CD4-positive, alpha-beta T cell (primary cell): Measurements from ENCODE around the gene ZNF775. TPM values are rescaled to one million over a fixed set of nuclear protein-coding genes. Genes with fewer than 3 reads are reported as not detected.

ENCODE experiments used
- ATAC-seq: fragments of 200-7000 bp; cut with Tn5 transposase; one replicate; pipeline ENCODE4 v1.10.0; 2022; ENCODE audit warnings: mild to moderate bottlenecking; ENCODE audit not compliant: poor library complexity
- CTCF ChIA-PET: fragments of 350-600 bp; sonication (Branson Sonifier 250); formaldehyde crosslinking; loops from one replicate; lab custom pipeline; 2021; ENCODE audit warnings: antibody characterized with exemption, inconsistent platforms; lab: Charles Lee
- POLR2A ChIA-PET: fragments of 350-600 bp; sonication (Branson Sonifier 250); formaldehyde crosslinking; loops from one replicate; lab custom pipeline; 2021; ENCODE audit warnings: antibody characterized with exemption, inconsistent platforms; lab: Charles Lee
- DNase-seq, 14 experiments: peaks; one replicate each; pipeline ENCODE4 v3.0.0-alpha.2; 2013 to 2020; ENCODE audit warnings: mixed read lengths in 2 of 14
- H3K27ac ChIP-seq, 2 donors: one replicate each; pipeline versions ENCODE4 v1.5.1 to v1.7.0; 2013; ENCODE audit warnings: low read length in 2 of 2, low read depth in 1 of 2, mild to moderate bottlenecking in 1 of 2
- H3K27me3 ChIP-seq, 2 experiments: 1 replicate in 1 of 2; 2 replicates in 1 of 2; pipeline versions ENCODE4 v1.6.1 to v1.7.0; 2013; ENCODE audit warnings: low read length in 2 of 2, control low read depth in 1 of 2, mild to moderate bottlenecking in 1 of 2, moderate library complexity in 1 of 2; ENCODE audit not compliant: insufficient read depth in 2 of 2, control insufficient read depth in 1 of 2
- H3K36me3 ChIP-seq: one replicate; pipeline ENCODE4 v1.6.1; 2013; ENCODE audit warnings: low read length, control low read depth; ENCODE audit not compliant: insufficient read depth
- H3K4me1 ChIP-seq: one replicate; pipeline ENCODE4 v1.6.1; 2013; ENCODE audit warnings: low read length, control low read depth; ENCODE audit not compliant: insufficient read depth
- H3K4me3 ChIP-seq: one replicate; pipeline ENCODE4 v1.5.1; 2013; ENCODE audit warnings: mild to moderate bottlenecking, low read length, moderate library complexity
- H3K9me3 ChIP-seq, 2 experiments: 1 replicate in 1 of 2; 2 replicates in 1 of 2; pipeline versions ENCODE4 v1.6.1 to v1.7.0; 2013; ENCODE audit warnings: low read length in 2 of 2, mild to moderate bottlenecking in 2 of 2, control low read depth in 1 of 2, moderate library complexity in 1 of 2; ENCODE audit not compliant: control insufficient read depth in 1 of 2, insufficient read depth in 1 of 2
- H3K27ac Mint-ChIP-seq: one replicate; pipeline ENCODE4 v1.8.0; 2020; ENCODE audit warnings: mixed read lengths
- H3K27me3 Mint-ChIP-seq: one replicate; pipeline ENCODE4 v1.8.0; 2021; ENCODE audit warnings: mixed read lengths
- H3K36me3 Mint-ChIP-seq: one replicate; pipeline ENCODE4 v1.8.0; 2021; ENCODE audit warnings: low read depth, mixed read lengths
- H3K4me1 Mint-ChIP-seq: one replicate; pipeline ENCODE4 v1.8.0; 2021; ENCODE audit warnings: low read depth, mixed read lengths
- H3K4me3 Mint-ChIP-seq: one replicate; pipeline ENCODE4 v1.8.0; 2020; ENCODE audit warnings: mild to moderate bottlenecking, mixed read lengths
- H3K9me3 Mint-ChIP-seq: one replicate; pipeline ENCODE4 v1.8.0; 2020; ENCODE audit warnings: mixed read lengths
- intact Hi-C, 2 experiments: fragments of 100-400 bp; cut with DNase I in 1 of 2; cut with micrococcal nuclease in 1 of 2; formaldehyde crosslinking; loops; one replicate each; pipeline versions ENCODE4 v1.15.1 to v1.9.0; 2023 to 2025; cut with DNase I, micrococcal nuclease
- total RNA-seq, 174 experiments: library from RNA in 2 of 174; stranded (reverse) in 2 of 174; gene quantifications; one replicate each; pipeline ENCODE4 v1.2.3 and lab custom pipeline; 2021 to 2026
- TF ChIP-seq, protein P1 (sequence below): fragments of 200-600 bp; IDR thresholded peaks from one replicate; pipeline ENCODE4 v1.8.0; 2022; ENCODE audit warnings: antibody characterized with exemption, mild to moderate bottlenecking

Gene ZNF775
- total RNA-seq, 2 experiments from 2014 or later = 0.38 to 0.45 TPM

GRCh38 chr7:150368884-150369747 lies 10.0 kb upstream of the ZNF775 start:
- intact Hi-C loops = loop anchor here (1.0 to 10.0 kb wide), 5 partner anchors 12 to 654 kb away; partner anchors contain the start of genes ACTR3C (in 1 of the 2) and LRRC61 (in 1 of the 2)
- H3K27ac ChIP-seq = peak overlapping the region; percentile 31 to 80
- peaks cover 21% of the 10 kb centered on the region for H3K36me3 ChIP-seq
- H3K27ac Mint-ChIP-seq = peak overlapping the region; percentile 93
- POLR2A ChIA-PET = interaction anchor here (0.8 to 7.1 kb wide), 16 partner anchors 9 to 659 kb away, joined by 3 to 76 read pairs (median 4); partner anchors contain the start of genes ABCB8, GIMAP7, ZNF775 and ZNF862
- H3K4me3 Mint-ChIP-seq = peak overlapping the region; percentile 92
- peaks cover 40% of the 10 kb centered on the region for H3K4me1 ChIP-seq
- TF ChIP-seq, protein P1, sequence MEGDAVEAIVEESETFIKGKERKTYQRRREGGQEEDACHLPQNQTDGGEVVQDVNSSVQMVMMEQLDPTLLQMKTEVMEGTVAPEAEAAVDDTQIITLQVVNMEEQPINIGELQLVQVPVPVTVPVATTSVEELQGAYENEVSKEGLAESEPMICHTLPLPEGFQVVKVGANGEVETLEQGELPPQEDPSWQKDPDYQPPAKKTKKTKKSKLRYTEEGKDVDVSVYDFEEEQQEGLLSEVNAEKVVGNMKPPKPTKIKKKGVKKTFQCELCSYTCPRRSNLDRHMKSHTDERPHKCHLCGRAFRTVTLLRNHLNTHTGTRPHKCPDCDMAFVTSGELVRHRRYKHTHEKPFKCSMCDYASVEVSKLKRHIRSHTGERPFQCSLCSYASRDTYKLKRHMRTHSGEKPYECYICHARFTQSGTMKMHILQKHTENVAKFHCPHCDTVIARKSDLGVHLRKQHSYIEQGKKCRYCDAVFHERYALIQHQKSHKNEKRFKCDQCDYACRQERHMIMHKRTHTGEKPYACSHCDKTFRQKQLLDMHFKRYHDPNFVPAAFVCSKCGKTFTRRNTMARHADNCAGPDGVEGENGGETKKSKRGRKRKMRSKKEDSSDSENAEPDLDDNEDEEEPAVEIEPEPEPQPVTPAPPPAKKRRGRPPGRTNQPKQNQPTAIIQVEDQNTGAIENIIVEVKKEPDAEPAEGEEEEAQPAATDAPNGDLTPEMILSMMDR = no peak
- H3K27me3 Mint-ChIP-seq = no peaks in the 10 kb centered on the region
- H3K36me3 Mint-ChIP-seq = peaks cover 45% of the 10 kb centered on the region
- peak; percentile 39 to 86 (median 58) for DNase-seq
- H3K9me3 ChIP-seq = no peaks in the 10 kb centered on the region
- peak overlapping the region; percentile 83 for H3K4me3 ChIP-seq
- peak; percentile 74 for ATAC-seq
- H3K4me1 Mint-ChIP-seq = peaks cover 62% of the 10 kb centered on the region
- no peaks in the 10 kb centered on the region for H3K27me3 ChIP-seq
- no peaks in the 10 kb centered on the region for H3K9me3 Mint-ChIP-seq
- CTCF ChIA-PET = interaction anchor here (1.0 to 4.8 kb wide), 3 partner anchors 9 to 80 kb away, joined by 3 to 20 read pairs (median 6); a partner anchor contains a TSS

- Histone ChIP-seq H3K9me3 (no peaks in the 10 kb centered on the region), H3K4me1 (peaks cover 38% of the 10 kb centered on the region), H3K27me3 (no peaks in the 10 kb centered on the region), H3K4me3 (peak overlapping the region; percentile 83), H3K36me3 (peaks cover 23% of the 10 kb centered on the region), H3K27ac (peak overlapping the region in 1 of 2 donors; percentile 45)
- H3K36me3 Mint-ChIP-seq = peaks cover 52% of the 10 kb centered on the region
- peak overlapping the region; percentile 93 for H3K27ac Mint-ChIP-seq
- ChIA-PET CTCF (interaction anchor here (1.0 to 4.8 kb wide), 2 partner anchors 36 to 79 kb away, joined by 3 to 20 read pairs; a partner anchor contains a TSS), POLR2A (interaction anchor here (0.8 to 7.1 kb wide), 12 partner anchors 8 to 658 kb away, joined by 3 to 76 read pairs (median 4); partner anchors contain the start of genes ABCB8, GIMAP7, ZNF775 and ZNF862)
- TF ChIP-seq, protein P1 = no peak
- H3K9me3 Mint-ChIP-seq = no peaks in the 10 kb centered on the region
- peaks cover 66% of the 10 kb centered on the region for H3K4me1 Mint-ChIP-seq
- no peaks in the 10 kb centered on the region for H3K27me3 Mint-ChIP-seq
- ATAC-seq = no peak
- intact Hi-C loops = loop anchor here in 1 of 2 experiments (2.0 to 10.0 kb wide), 4 partner anchors 35 to 655 kb away; partner anchors contain the start of genes ACTR3C and LRRC61
- H3K4me3 Mint-ChIP-seq = peak overlapping the region; percentile 92
- DNase-seq = peak in 1 of 14 experiments; percentile 14
Observed at GRCh38 chr7:150369748-150370501, 9.2 kb upstream of the ZNF775 start.

DNA sequence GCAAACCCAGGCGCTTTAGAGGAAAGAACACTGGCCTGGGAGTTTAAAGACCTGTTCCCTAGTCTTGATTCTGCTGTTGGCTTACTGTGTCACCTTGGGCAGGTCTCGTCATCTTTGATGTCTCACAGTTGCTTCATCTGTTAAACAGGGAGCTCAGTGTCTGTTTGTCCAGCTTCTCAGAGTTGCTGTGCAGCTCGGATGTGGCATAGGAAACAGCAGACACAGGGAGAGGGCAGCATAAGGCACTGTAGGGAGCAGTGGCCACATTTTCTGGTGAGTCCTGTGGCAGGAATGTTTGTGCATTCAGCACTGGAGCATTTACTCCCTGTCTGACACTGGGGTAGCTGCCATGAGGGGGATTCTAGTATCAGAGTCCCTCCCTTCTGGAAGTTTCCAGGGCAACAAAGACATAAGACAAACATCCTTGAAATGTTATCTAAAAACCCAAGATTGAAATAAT lies 8.5 kb upstream of the ZNF775 start:
- Mint-ChIP-seq H3K27ac (peak overlapping the region; percentile 93), H3K27me3 (no peaks in the 10 kb centered on the region), H3K9me3 (no peaks in the 10 kb centered on the region), H3K4me1 (peaks cover 66% of the 10 kb centered on the region), H3K4me3 (peak overlapping the region; percentile 92), H3K36me3 (peaks cover 53% of the 10 kb centered on the region)
- CTCF ChIA-PET = no interaction called here
- POLR2A ChIA-PET = interaction anchor here (1.3 to 7.1 kb wide), 4 partner anchors 9 to 658 kb away, joined by 4 to 76 read pairs (median 4); partner anchors contain the start of gene ABCB8
- DNase-seq (no peak), ATAC-seq (no peak)
- Histone ChIP-seq H3K27me3 (no peaks in the 10 kb centered on the region), H3K9me3 (no peaks in the 10 kb centered on the region), H3K27ac (peak overlapping the region in 1 of 2 donors; percentile 45), H3K4me1 (peaks cover 39% of the 10 kb centered on the region), H3K36me3 (peaks cover 23% of the 10 kb centered on the region), H3K4me3 (no peak overlapping the region)
- intact Hi-C loops = no loop called here
- TF ChIP-seq, protein P1 = no peak
